Stimulated activated CD8-positive, alpha-beta memory T cell treated with anti-CD3 and anti-CD28 coated beads, Interleukin-15, amount 100 ng/mL, for 1 hour (primary cell): ENCODE measurements around the gene STAT6.
A peak's percentile ranks its signal among the peaks of the same experiment; 100 is the strongest.

Source experiments
- DNase-seq: peaks from one replicate; pipeline ENCODE4 v3.0.0-alpha.2; 2020; ENCODE audit warnings: low read depth

STAT6 gene

DNA sequence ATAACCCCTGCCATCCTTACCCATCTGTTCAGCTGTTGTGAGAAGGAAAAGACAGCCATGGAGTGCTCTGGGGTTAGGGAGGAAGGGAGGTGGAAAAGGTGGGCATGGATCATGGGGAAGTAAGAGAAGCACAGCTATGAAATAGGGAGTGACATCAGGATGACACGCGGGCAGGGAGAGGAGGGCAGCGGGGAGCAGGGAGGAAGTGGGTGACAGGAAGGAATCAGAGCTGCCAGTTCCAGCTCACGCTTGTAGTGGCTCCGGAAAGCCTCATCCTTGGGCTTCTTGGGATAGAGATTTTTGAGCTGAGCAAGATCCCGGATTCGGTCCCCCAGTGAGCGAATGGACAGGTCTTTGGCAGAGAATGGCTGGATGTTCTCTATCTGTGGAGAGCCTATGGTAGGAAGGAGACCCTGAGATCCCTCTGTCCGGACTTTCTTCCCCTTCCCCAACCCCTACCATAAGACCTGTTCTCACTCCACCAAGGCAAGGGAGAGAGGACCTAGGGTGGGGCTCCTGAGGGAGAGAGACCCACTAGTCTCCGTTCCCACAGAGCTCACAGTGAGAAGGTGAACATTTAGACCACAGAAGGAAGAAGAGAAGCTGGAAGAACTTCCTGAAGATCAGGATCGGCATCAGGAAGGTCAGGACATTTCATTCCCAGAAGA, 12.0 kb downstream of the STAT6 start:
- no peak for DNase-seq

DNA sequence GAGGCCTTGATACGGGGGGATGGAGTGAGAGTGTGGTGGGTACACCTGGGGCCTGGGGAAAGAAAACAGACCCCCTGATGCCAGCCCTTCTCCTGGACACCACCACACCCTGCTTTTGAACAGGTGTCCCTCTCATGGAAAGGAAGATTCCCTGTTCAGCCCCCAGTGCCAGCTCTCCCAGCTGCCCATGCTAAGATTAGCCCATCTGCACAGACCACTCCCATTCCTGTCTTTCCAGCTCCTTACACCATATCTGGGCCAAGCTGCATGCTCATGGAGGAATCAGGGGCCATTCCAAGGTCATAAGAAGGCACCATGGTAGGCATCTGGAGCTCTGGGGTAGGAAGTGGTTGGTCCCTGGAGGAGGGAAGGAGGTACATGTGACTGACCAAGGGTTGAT, 12.6 kb downstream of the STAT6 start:
- DNase-seq, result no peak

DNA sequence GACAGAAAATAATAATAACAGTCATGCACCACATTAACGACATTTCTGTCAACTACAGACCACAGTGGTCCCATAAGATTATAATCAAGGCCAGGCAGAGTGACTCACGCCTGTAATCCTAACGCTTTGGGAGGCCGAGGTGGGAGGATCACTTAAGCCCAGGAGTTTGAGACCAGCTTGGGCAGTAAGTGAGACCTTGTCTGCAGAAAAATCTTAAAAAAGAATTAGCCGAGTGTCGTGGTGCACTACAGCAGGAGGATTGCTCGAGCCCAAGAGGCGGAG, 13.7 kb downstream of the STAT6 start:
- no peak for DNase-seq

GRCh38 chr12:57096748-57097553, 14.2 kb downstream of the STAT6 start:
- no peak for DNase-seq

DNA sequence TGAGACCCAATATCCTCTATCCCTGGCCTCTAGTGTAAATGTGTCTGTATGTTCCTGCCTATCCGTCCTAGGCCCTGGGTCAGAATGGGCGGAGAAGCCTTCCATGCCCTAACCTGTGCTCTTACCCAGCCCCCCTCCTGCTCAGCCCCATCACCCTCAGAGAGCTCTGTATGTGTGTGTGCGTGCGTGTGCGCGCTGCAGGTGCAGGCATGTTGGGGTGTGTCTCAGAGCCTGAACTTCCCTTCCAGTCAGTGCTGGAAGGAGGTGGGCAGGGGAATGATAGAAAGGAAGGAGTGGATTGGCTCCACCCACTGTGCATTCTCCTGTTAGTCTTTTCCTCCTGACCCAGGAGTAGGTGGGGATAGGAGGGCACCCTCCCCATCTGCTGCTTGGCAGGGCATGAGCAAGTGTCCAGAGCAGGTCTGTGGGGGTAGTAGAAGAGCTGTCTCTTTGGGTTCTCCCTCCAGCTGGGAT, 15.0 kb downstream of the STAT6 start:
- no peak for DNase-seq

DNA sequence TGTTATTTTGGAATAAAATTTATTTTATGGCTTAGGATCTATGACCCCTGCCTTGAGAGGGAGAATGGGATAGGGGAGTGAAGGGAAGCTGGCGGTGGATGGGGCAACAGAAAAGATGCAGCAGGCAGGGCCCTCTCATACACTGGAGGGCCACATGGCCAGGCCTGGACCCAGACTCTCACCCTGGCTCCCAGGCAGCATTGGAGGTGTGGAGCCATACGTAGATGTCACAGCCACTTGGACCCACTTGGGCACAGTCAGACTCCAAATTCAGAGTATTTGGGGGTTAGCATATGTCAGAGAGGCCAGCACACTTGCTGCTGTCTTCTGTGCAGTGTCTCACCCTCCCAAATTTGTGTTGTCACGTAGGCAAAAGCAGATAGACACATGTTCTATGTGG, 15.7 kb downstream of the STAT6 start:
- no peak for DNase-seq

DNA sequence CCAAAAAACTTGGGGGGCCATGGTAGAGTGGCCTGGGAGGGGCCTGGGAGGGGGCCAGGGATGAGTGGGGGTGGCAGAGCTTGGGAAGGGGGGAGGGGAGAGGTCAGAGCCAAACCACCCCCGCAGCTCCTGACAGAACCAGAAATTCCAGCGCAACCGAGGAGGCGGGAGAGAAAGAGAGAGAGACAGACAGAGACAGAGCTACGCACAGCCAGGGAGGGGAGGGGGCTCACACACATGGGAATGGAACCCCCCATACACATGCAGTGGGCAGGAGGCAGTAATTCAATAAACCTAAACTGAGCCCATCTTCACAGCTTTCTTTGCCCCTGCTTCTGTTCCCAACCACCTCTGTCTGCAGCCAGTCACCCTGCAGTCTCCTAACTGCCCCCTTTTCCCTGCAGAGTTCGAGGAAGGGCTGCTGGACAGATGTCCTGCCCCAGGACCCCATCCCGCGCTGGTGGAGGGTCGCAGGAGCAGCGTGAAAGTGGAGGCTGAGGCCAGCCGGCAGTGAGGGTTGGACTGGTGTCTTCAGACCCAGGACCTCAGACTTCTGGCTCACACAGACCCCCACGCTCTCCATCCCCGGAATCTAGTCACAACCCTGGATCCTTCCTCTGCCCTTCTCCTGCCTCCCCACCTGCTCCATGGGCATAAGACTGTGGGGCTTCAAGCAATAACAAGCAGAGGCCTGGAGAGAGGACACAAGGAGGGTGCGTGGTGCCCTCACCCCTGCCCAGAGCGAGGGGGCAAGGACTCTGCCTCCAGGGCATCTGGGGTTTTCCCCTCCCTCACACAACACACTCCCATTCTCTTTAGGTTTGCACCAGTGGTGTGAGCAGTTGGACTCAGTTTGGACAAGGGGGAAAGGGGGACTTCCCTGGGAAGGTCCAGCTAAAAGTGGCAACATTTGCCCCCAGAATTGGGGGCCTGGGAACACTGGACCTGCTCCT, 16.7 kb downstream of the STAT6 start:
- DNase-seq, result no peak

DNA sequence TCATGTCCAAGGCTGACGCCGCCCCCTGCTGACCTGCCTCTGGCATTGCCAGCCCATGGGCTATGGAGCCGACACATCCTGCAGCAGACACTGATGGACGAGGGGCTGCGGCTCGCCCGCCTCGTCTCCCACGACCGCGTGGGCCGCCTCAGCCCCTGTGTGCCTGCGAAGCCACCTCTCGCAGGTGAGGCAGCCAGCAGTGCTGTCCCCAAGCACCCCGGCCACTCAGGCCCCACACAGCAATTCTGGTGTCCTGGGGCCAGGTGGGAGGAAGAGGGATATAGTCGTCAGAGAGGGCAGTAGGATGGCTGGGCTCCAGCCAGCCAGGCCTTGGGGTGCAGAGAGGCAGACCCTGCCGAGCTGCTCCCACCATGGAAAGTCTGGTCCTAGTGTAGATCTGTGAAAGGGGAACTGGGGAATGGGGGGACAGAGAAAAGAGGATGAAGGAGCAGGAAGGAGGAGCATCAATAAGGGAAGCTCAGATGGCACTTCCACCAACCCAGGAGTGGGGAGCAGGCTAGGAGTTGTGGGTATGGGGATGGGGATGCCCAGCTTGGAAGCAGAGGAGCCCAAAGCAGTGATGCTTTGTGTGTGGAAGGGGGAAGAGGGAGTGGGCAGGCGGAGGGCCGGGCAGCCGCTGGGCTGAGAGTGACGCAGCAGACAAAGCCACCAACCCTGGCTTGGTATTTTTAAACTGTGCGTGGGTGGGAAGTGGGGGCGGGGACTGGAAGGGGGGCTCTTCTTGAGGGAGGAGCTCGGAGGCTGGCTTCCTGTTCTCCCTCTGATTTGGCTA, 17.6 kb downstream of the STAT6 start:
- peak; percentile 49 for DNase-seq

DNA sequence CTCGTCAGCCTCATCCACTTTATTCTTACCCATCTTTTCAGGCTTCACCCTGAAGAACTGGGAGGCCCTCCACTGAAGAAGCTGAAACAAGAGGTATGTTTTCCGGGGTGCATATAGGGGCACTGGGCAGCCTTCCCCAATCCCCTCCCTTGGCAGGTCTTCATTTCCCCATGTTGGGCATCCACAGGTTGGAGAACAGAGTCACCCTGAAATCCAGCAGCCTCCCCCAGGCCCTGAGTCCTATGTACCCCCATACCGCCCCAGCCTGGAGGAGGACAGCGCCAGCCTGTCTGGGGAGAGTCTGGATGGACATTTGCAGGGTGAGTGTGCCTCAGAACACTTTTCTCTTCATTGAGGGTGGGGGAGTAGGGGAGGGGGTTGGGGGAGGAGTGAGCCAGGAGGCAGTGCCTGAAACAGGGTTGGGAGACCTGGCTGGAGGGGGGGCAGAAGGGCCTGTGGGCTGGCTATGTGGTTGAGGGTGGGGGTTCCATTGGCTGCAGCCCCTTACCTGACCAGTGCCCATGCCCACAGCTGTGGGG, 18.2 kb downstream of the STAT6 start:
- DNase-seq, result no peak

DNA sequence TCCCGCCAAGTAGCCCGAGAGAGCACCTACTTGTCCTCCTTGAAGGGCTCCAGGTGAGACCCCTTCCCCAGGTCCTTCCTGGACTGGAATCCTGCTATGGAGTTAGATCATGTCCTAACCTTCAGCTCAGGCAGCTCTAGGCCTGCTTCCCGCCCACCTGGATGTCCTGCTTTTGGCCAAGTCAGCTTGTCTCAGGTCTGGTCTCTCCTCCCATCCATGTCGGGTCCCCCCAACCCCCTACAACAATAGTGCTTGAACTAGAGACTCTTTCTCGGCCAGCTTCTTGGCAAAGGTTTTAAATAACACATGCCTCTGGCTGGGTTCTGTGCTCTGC, 18.7 kb downstream of the STAT6 start:
- DNase-seq, result no peak

DNA sequence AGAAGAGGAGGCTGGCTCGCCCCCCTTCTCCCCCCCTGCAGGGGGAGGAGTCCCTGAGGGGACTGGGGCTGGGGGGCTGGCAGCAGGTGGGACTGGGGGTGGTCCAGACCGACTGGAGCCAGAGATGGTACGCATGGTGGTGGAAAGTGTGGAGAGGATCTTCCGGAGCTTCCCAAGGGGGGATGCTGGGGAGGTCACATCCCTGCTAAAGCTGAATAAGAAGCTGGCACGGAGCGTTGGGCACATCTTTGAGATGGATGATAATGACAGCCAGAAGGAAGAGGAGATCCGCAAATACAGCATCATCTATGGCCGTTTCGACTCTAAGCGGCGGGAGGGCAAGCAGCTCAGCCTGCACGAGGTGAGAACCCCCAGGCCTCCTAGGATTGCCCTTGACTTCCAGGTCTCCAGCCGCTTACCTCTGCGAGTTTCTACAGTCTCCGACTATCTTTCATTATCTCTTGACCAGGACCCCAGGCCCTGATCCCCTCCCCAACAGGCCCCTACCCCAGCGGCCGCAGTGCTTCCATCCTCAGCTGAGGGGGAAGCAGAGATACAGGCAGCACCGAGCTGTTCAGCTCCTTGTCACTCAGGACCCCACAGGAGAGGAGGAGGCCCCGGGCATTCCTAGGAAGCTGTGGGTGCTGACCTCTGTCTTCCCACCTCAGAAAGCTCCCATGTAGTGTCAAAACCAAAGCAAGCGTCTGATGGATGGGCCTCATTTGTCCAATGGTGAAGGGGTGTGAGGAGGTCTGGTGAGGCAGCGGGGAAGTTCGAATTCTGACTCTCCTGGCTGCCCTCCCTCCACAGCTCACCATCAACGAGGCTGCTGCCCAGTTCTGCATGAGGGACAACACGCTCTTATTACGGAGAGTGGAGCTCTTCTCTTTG, 19.3 kb downstream of the STAT6 start:
- DNase-seq, result no peak

- DNase-seq, result no peak
Measured at GRCh38 chr12:57090924-57091637, 20.1 kb downstream of the STAT6 start.

DNA sequence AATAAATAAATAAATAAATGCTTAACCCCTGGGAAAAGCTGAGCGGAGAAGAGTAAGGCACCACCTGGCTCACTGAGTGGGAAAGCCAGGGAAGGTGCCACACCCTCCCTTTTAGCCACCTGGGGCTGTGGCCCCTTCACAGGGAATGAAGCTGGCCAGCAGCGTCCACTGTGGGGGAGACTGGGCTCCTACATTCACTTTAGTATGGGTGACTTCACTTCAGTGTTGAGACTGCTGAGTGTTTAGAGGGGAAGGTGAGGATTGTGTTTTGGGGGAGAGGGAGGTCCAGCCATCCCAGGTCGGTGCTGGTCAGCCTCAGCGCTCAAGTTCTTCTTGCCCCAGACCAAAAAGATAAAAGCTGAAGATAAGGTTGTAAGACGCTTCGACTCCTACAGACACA, 20.7 kb downstream of the STAT6 start:
- no peak for DNase-seq

DNA sequence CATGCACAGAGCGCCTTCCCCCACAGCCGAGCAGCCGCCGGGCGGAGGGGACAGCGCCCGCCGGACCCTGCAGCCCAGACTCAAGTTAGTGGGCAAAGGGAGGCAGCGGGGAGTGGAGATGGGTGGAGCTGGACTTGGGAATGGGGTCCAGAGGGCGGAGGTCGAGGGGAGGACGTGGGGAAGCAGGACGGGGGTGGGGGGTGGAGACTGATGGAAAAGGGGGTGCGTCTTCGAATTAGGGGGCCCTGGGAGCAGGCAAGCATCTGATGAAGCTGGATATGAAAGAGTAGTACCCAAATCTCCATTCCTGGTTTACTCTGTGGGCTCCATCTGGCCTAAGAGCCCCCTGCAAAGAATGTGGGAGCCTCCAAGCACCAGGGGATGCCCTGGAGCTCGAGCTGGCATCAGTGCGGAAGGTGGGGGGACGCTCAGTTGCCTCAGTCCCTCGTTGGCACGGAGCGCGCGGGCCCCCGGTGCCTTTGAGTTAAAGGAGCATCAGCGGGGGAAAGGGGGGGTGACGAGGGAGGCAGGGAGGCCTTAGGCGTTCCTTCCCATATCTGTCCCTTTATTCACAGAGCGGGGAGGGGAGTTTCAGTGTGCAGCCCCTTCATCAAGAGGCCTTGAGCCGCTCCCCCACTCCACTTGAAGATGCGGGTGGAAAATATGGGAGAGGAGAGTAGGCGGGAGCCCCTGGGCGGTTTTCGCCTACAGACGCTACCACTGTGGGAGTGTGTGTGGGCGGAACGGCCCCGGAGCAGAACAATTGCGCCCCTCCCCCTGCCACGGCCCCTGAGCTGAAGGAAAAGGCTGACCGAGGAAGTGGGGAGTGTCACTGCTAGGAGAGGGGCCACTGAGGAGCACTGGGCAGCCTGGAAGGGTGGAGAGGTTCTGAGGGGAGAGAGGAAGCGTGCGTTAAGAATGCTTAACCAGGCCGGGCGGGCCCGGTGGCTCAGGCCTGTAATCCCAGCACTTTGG, 21.6 kb downstream of the STAT6 start:
- DNase-seq, result peak; percentile 33

GRCh38 chr12:57088354-57089270, 22.6 kb downstream of the STAT6 start, which contains the start of gene NAB2:
NAB2 (plus strand) TSS chr12:57089114; CDS start chr12:57089272, 158 bp downstream.
- DNase-seq, result peak; percentile 79

GRCh38 chr12:57087691-57088353, 23.3 kb downstream of the STAT6 start:
- peak; percentile 64 for DNase-seq
